GM23338 (cell line): ENCODE data around the gene ALPI.
A peak's percentile ranks its signal among the peaks of the same experiment; 100 is the strongest.

Experiments used
- CREB1 ChIP-seq: fragments of 250-450 bp; sonication (Bioruptor Pico); IDR thresholded peaks from 2 replicates; pipeline ENCODE4 v1.5.0; 2020; ENCODE audit warnings: low read depth, mild to moderate bottlenecking, moderate library complexity
- EZH2 ChIP-seq: fragments of 200-600 bp; sonication (generic); IDR thresholded peaks from one replicate; pipeline ENCODE4 v1.8.0; 2017; ENCODE audit warnings: antibody characterized with exemption, mild to moderate bottlenecking, low read depth; ENCODE audit not compliant: unreplicated experiment
- EZH2phosphoT487 ChIP-seq: fragments of 200-600 bp; sonication (generic); IDR thresholded peaks from one replicate; pipeline ENCODE4 v1.8.1; 2018; ENCODE audit warnings: antibody characterized with exemption; ENCODE audit not compliant: unreplicated experiment
- POLR2AphosphoS5 ChIP-seq: IDR thresholded peaks from 2 replicates; pipeline ENCODE4 v1.6.1; 2016; ENCODE audit warnings: antibody characterized with exemption, low read depth
- TF ChIP-seq, protein P1 (sequence below), 2 experiments: fragments of 200-600 bp in 1 of 2; sonication (generic) in 1 of 2; conservative IDR thresholded peaks; 2 replicates each; pipeline versions ENCODE4 v1.5.1 to v1.6.1; 2016 to 2017; ENCODE audit warnings: antibody characterized with exemption in 2 of 2, low read depth in 2 of 2, mild to moderate bottlenecking in 2 of 2, moderate library complexity in 1 of 2

- TF ChIP-seq, protein P1, sequence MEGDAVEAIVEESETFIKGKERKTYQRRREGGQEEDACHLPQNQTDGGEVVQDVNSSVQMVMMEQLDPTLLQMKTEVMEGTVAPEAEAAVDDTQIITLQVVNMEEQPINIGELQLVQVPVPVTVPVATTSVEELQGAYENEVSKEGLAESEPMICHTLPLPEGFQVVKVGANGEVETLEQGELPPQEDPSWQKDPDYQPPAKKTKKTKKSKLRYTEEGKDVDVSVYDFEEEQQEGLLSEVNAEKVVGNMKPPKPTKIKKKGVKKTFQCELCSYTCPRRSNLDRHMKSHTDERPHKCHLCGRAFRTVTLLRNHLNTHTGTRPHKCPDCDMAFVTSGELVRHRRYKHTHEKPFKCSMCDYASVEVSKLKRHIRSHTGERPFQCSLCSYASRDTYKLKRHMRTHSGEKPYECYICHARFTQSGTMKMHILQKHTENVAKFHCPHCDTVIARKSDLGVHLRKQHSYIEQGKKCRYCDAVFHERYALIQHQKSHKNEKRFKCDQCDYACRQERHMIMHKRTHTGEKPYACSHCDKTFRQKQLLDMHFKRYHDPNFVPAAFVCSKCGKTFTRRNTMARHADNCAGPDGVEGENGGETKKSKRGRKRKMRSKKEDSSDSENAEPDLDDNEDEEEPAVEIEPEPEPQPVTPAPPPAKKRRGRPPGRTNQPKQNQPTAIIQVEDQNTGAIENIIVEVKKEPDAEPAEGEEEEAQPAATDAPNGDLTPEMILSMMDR (conservative IDR thresholded peaks at IDR 0.05; ENCODE audit: low read depth in 2 of 2) = peak; percentile 62 to 84
- no peak for TF ChIP-seq EZH2
- no peak for TF ChIP-seq POLR2AphosphoS5
- no peak for TF ChIP-seq EZH2phosphoT487
- TF ChIP-seq CREB1 (CRISPR knock-in tag) = 0 out of 2 replicates have a peak, but pooled peaks have one; percentile 32
Measured at GRCh38 chr2:232444409-232445148, 11.4 kb upstream of the ALPI start.
